ENCODE measurements around the gene EPB41L4B.

DNA sequence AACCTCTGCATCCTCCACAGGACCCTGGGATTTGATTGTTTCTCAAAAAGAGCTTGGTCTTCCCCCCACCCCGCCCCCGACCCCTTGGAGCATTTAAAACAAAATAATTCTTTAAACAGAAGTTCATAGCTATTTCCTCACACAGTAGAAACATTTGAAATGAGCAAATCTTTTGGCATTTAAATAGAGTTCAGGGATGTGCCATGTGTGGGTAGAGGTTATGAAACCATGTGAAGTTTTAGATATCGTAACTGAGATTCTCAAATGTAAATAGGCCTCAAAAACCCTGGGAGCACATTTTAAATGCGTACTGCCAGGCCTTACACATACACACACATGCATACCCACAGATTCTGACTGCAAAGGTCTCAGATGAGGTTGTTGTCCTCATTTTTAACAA is 66.5 kb downstream of the EPB41L4B start:
- TF ChIP-seq, protein P1, sequence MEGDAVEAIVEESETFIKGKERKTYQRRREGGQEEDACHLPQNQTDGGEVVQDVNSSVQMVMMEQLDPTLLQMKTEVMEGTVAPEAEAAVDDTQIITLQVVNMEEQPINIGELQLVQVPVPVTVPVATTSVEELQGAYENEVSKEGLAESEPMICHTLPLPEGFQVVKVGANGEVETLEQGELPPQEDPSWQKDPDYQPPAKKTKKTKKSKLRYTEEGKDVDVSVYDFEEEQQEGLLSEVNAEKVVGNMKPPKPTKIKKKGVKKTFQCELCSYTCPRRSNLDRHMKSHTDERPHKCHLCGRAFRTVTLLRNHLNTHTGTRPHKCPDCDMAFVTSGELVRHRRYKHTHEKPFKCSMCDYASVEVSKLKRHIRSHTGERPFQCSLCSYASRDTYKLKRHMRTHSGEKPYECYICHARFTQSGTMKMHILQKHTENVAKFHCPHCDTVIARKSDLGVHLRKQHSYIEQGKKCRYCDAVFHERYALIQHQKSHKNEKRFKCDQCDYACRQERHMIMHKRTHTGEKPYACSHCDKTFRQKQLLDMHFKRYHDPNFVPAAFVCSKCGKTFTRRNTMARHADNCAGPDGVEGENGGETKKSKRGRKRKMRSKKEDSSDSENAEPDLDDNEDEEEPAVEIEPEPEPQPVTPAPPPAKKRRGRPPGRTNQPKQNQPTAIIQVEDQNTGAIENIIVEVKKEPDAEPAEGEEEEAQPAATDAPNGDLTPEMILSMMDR (IDR thresholded peaks at IDR 0.05) = no peak
- no peak for TF ChIP-seq POLR2AphosphoS5 (IDR thresholded peaks at IDR 0.05)
- no peak for TF ChIP-seq POLR2A (IDR thresholded peaks at IDR 0.05; ENCODE audit: low read depth)

All from esophagus muscularis mucosa (tissue), 3 donors.